Nephron (organoid): ENCODE data around the gene MS4A1.
A peak's percentile ranks its signal among the peaks of the same experiment; 100 is the strongest.
"Not testable (repeated sequence)": the region's sequence is repeated elsewhere in the genome, so short reads cannot be mapped to it uniquely, and the experiment has no call there.

Experiments
- H3K27ac Mint-ChIP-seq, 3 experiments: 2 replicates each; pipeline ENCODE4 v1.8.0; 2020; ENCODE audit warnings: mixed read lengths in 3 of 3, mild to moderate bottlenecking in 2 of 3, moderate library complexity in 1 of 3
- H3K27me3 Mint-ChIP-seq: 2 replicates; pipeline ENCODE4 v1.8.0; 2021; ENCODE audit warnings: low read depth, mild to moderate bottlenecking, moderate library complexity, mixed read lengths
- H3K36me3 Mint-ChIP-seq: 2 replicates; pipeline ENCODE4 v1.8.0; 2020; ENCODE audit warnings: low read depth, mixed read lengths
- H3K4me1 Mint-ChIP-seq: 2 replicates; pipeline ENCODE4 v1.8.0; 2020; ENCODE audit warnings: mixed read lengths
- H3K4me3 Mint-ChIP-seq, 3 experiments: 2 replicates each; pipeline ENCODE4 v1.8.0; 2020; ENCODE audit warnings: mild to moderate bottlenecking in 3 of 3, mixed read lengths in 3 of 3, moderate library complexity in 2 of 3
- H3K9me3 Mint-ChIP-seq: 2 replicates; pipeline ENCODE4 v1.8.0; 2020; ENCODE audit warnings: mixed read lengths
- TF ChIP-seq, protein P1 (sequence below), 3 experiments: fragments of 200-600 bp; sonication (generic); IDR thresholded peaks; one replicate each; pipeline ENCODE4 v1.5.0; 2021; ENCODE audit warnings: antibody characterized with exemption in 3 of 3; ENCODE audit not compliant: unreplicated experiment in 3 of 3

The MS4A1 gene

GRCh38 chr11:60502221-60502775 is 46.7 kb downstream of the MS4A1 start:
- TF ChIP-seq, protein P1, sequence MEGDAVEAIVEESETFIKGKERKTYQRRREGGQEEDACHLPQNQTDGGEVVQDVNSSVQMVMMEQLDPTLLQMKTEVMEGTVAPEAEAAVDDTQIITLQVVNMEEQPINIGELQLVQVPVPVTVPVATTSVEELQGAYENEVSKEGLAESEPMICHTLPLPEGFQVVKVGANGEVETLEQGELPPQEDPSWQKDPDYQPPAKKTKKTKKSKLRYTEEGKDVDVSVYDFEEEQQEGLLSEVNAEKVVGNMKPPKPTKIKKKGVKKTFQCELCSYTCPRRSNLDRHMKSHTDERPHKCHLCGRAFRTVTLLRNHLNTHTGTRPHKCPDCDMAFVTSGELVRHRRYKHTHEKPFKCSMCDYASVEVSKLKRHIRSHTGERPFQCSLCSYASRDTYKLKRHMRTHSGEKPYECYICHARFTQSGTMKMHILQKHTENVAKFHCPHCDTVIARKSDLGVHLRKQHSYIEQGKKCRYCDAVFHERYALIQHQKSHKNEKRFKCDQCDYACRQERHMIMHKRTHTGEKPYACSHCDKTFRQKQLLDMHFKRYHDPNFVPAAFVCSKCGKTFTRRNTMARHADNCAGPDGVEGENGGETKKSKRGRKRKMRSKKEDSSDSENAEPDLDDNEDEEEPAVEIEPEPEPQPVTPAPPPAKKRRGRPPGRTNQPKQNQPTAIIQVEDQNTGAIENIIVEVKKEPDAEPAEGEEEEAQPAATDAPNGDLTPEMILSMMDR (IDR thresholded peaks at IDR 0.05; ENCODE audit: unreplicated experiment in 3 of 3): no peak
- Mint-ChIP-seq H3K36me3 (no peaks in the 10 kb centered on the region), H3K4me1 (peaks cover 37% of the 10 kb centered on the region), H3K27ac (no peak overlapping the region), H3K9me3 (no peaks in the 10 kb centered on the region), H3K4me3 (no peak overlapping the region), H3K27me3 (no peaks in the 10 kb centered on the region)

GRCh38 chr11:60504219-60504905 is 48.7 kb downstream of the MS4A1 start:
- Mint-ChIP-seq H3K9me3 (peaks cover 4% of the 10 kb centered on the region), H3K4me1 (peaks cover 30% of the 10 kb centered on the region), H3K27me3 (no peaks in the 10 kb centered on the region), H3K4me3 (no peak overlapping the region), H3K27ac (peak overlapping the region in 2 of 3 experiments; percentile 1 to 26), H3K36me3 (no peaks in the 10 kb centered on the region)
- TF ChIP-seq, protein P1 (IDR thresholded peaks at IDR 0.05; ENCODE audit: unreplicated experiment in 3 of 3): no peak

- not testable (repeated sequence) for H3K9me3 Mint-ChIP-seq, H3K27me3 Mint-ChIP-seq, H3K4me3 Mint-ChIP-seq, H3K36me3 Mint-ChIP-seq
- Mint-ChIP-seq H3K27ac (peak overlapping the region; percentile 70 to 98 (median 97)), H3K4me1 (peaks cover 36% of the 10 kb centered on the region)
Observed at GRCh38 chr11:60509609-60510008, 54.0 kb downstream of the MS4A1 start.

- not testable (repeated sequence) for H3K4me3 Mint-ChIP-seq, H3K27me3 Mint-ChIP-seq, H3K27ac Mint-ChIP-seq, H3K9me3 Mint-ChIP-seq, H3K36me3 Mint-ChIP-seq
- H3K4me1 Mint-ChIP-seq: peaks cover 31% of the 10 kb centered on the region
Observed at GRCh38 chr11:60510209-60510608, 54.6 kb downstream of the MS4A1 start.

GRCh38 chr11:60511393-60511792 is 55.7 kb downstream of the MS4A1 start:
- Mint-ChIP-seq H3K4me3 (no peak overlapping the region), H3K36me3 (no peaks in the 10 kb centered on the region), H3K4me1 (peaks cover 36% of the 10 kb centered on the region), H3K27ac (peak overlapping the region in 2 of 3 experiments; percentile 75 to 80), H3K9me3 (peaks cover 4% of the 10 kb centered on the region), H3K27me3 (no peaks in the 10 kb centered on the region)
- TF ChIP-seq, protein P1 (IDR thresholded peaks at IDR 0.05; ENCODE audit: unreplicated experiment in 3 of 3): no peak

- peaks cover 4% of the 10 kb centered on the region for H3K9me3 Mint-ChIP-seq
- TF ChIP-seq, protein P1 (IDR thresholded peaks at IDR 0.05; ENCODE audit: unreplicated experiment in 3 of 3): no peak
- peak overlapping the region; percentile 4 to 80 (median 75) for H3K27ac Mint-ChIP-seq
- H3K4me3 Mint-ChIP-seq: no peak overlapping the region
- H3K27me3 Mint-ChIP-seq: no peaks in the 10 kb centered on the region
- peaks cover 36% of the 10 kb centered on the region for H3K4me1 Mint-ChIP-seq
- H3K36me3 Mint-ChIP-seq: no peaks in the 10 kb centered on the region
Observed at GRCh38 chr11:60512651-60513225, 57.1 kb downstream of the MS4A1 start.
